RWPE2 (cell line): ENCODE measurements around the gene TPGS2.

Experiments
- ATAC-seq: fragments of 200-7000 bp; cut with Tn5 transposase; 3 replicates; pipeline ENCODE4 v1.9.1; 2021; ENCODE audit warnings: low read depth
- DNase-seq: peaks from one replicate; pipeline ENCODE4 v3.0.0-alpha.2; 2020; ENCODE audit warnings: low spot score
- H3K27ac ChIP-seq: fragments of 450-650 bp; 2 replicates; pipeline ENCODE4 v1.5.1; 2017; ENCODE audit warnings: mild to moderate bottlenecking; ENCODE audit not compliant: poor library complexity, severe bottlenecking
- H3K27me3 ChIP-seq: fragments of 250-450 bp; sonication (Bioruptor Pico); 2 replicates; pipeline ENCODE4 v1.5.1; 2021; ENCODE audit warnings: mild to moderate bottlenecking, moderate library complexity; ENCODE audit not compliant: insufficient read depth, poor library complexity, severe bottlenecking
- H3K36me3 ChIP-seq: fragments of 250-450 bp; sonication (Bioruptor Pico); 2 replicates; pipeline ENCODE4 v1.5.1; 2020; ENCODE audit warnings: low read depth, mild to moderate bottlenecking, moderate library complexity
- H3K4me1 ChIP-seq: fragments of 250-450 bp; sonication (Bioruptor Pico); 2 replicates; pipeline ENCODE4 v1.5.1; 2021; ENCODE audit warnings: mild to moderate bottlenecking, moderate library complexity; ENCODE audit not compliant: insufficient read depth, poor library complexity, severe bottlenecking
- H3K4me3 ChIP-seq: fragments of 250-450 bp; sonication (Bioruptor Pico); 2 replicates; pipeline ENCODE4 v1.5.1; 2021; ENCODE audit warnings: mild to moderate bottlenecking, moderate library complexity; ENCODE audit not compliant: severe bottlenecking
- H3K9me3 ChIP-seq: fragments of 250-450 bp; sonication (Bioruptor Pico); 2 replicates; pipeline ENCODE4 v1.5.1; 2021; ENCODE audit warnings: mild to moderate bottlenecking, moderate library complexity; ENCODE audit not compliant: severe bottlenecking
- CTCF ChIP-seq: fragments of 450-650 bp; IDR thresholded peaks from one replicate; pipeline ENCODE4 v1.5.1; 2017; ENCODE audit warnings: mild to moderate bottlenecking, moderate library complexity; ENCODE audit not compliant: poor library complexity, severe bottlenecking

Gene TPGS2

GRCh38 chr18:36775396-36775795 lies 53.4 kb downstream of the TPGS2 start:
- H3K4me3 ChIP-seq: no peak overlapping the region
- no peaks in the 10 kb centered on the region for H3K9me3 ChIP-seq
- no peak overlapping the region for H3K27ac ChIP-seq
- DNase-seq (no peak), ATAC-seq (no peak; the same call in 2 of the 3 replicates)
- H3K4me1 ChIP-seq: no peaks in the 10 kb centered on the region
- no peak for TF ChIP-seq CTCF
- no peaks in the 10 kb centered on the region for H3K27me3 ChIP-seq
- H3K36me3 ChIP-seq: peaks cover 8% of the 10 kb centered on the region

- no peaks in the 10 kb centered on the region for H3K36me3 ChIP-seq
- DNase-seq: no peak
- no peak overlapping the region for H3K4me3 ChIP-seq
- no peak for TF ChIP-seq CTCF
- no peak; the same call in 2 of the 3 replicates for ATAC-seq
- no peaks in the 10 kb centered on the region for H3K9me3 ChIP-seq
- no peaks in the 10 kb centered on the region for H3K27me3 ChIP-seq
- no peaks in the 10 kb centered on the region for H3K4me1 ChIP-seq
- H3K27ac ChIP-seq: no peak overlapping the region
Measured at GRCh38 chr18:36772241-36772723, 56.5 kb downstream of the TPGS2 start.

- H3K4me3 ChIP-seq: no peak overlapping the region
- no peak for TF ChIP-seq CTCF
- no peaks in the 10 kb centered on the region for H3K9me3 ChIP-seq
- DNase-seq (no peak), ATAC-seq (no peak)
- no peak overlapping the region for H3K27ac ChIP-seq
- no peaks in the 10 kb centered on the region for H3K4me1 ChIP-seq
- no peaks in the 10 kb centered on the region for H3K27me3 ChIP-seq
- H3K36me3 ChIP-seq: no peaks in the 10 kb centered on the region
Measured at GRCh38 chr18:36771245-36771644, 57.6 kb downstream of the TPGS2 start.

- no peak overlapping the region for H3K4me3 ChIP-seq
- no peak for TF ChIP-seq CTCF
- H3K36me3 ChIP-seq: no peaks in the 10 kb centered on the region
- no peaks in the 10 kb centered on the region for H3K27me3 ChIP-seq
- H3K27ac ChIP-seq: no peak overlapping the region
- no peaks in the 10 kb centered on the region for H3K9me3 ChIP-seq
- ATAC-seq: no peak
- DNase-seq: no peak
- no peaks in the 10 kb centered on the region for H3K4me1 ChIP-seq
Measured at GRCh38 chr18:36770315-36770946, 58.4 kb downstream of the TPGS2 start.

GRCh38 chr18:36769611-36770314 lies 59.0 kb downstream of the TPGS2 start:
- no peaks in the 10 kb centered on the region for H3K9me3 ChIP-seq
- no peaks in the 10 kb centered on the region for H3K36me3 ChIP-seq
- H3K4me1 ChIP-seq: no peaks in the 10 kb centered on the region
- peak; percentile 18 for TF ChIP-seq CTCF
- ATAC-seq: no peak
- DNase-seq: no peak
- no peaks in the 10 kb centered on the region for H3K27me3 ChIP-seq
- H3K4me3 ChIP-seq: no peak overlapping the region
- no peak overlapping the region for H3K27ac ChIP-seq
